HG03039 (cell line): Measurements from ENCODE around the gene CAMK1D.
"Not testable (repeated sequence)": the region's sequence is repeated elsewhere in the genome, so short reads cannot be mapped to it uniquely, and the experiment has no call there.

Experiments used
- ATAC-seq: cut with Tn5 transposase; IDR thresholded peaks from one replicate; pipeline ENCODE4 v1.9.1; 2021; ENCODE audit warnings: mild to moderate bottlenecking, moderate library complexity; ENCODE audit not compliant: unreplicated experiment

Gene CAMK1D

DNA sequence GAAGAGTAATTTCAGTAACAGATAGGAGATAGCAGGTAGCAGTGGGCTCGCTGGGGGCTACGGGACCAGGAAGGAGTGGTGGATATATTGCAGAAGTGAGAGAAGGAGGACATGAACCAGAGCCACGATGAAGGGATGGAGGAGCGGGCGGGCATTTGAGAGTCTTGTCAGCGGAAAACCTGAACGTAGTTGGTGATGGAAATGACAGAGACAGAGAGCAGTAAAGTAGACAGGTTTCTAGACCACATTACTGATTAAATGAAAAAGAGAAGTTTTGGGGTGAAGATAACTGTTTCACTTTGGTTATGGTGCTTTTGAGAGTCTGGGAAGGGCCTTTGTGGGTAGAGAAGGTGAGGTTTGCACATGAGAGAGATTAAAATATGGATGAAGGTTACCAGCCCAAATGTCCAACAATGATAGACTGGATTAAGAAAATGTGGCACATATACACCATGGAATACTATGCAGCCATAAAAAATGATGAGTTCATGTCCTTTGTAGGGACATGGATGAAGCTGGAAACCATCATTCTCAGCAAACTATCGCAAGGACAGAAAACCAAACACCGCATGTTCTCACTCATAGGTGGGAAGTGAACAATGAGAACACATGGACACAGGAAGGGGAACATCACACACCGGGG lies 196.9 kb downstream of the CAMK1D start:
- not testable (repeated sequence) for ATAC-seq

DNA sequence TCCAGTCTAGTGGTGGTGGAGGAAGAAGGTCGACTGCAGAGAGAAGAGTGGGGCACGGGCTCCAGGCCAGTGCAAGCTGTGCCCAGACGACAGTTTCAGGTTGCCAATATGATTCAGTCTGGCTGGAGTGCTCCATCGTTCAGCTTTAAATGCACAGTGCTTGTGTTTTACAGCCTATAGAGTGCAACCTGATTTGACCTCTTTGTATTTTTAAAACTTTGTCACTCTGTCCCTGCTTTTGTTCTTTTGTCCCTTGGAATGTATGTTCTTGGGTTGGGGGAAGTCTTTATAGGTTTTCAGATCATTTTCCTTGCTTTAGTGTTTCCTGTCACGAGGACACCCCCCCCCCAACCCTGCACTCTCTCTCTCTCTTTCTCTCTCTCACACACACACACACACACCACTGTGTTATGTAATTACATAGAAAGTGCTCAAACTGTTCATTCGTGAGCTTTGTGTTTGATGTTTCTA lies 198.0 kb downstream of the CAMK1D start:
- no peak for ATAC-seq

DNA sequence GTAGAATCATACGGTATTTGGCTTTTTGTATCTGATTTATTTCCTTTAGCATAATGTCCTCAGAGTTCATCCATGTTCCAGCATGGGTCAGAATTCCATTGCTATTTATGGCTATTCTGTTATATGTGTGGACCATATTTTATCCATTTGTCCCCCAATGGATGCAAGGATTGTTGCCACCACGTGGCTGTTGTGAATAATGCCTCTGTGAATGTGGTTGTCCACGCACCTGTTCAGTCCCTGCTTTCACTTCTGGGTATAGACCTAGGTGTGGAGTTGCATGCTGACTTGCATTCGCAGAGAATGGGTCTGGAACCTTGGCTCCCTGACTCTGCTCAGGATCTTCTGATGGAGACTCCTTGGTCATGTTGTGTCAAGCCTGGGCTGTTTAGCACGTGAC lies 199.9 kb downstream of the CAMK1D start:
- ATAC-seq, result no peak

DNA sequence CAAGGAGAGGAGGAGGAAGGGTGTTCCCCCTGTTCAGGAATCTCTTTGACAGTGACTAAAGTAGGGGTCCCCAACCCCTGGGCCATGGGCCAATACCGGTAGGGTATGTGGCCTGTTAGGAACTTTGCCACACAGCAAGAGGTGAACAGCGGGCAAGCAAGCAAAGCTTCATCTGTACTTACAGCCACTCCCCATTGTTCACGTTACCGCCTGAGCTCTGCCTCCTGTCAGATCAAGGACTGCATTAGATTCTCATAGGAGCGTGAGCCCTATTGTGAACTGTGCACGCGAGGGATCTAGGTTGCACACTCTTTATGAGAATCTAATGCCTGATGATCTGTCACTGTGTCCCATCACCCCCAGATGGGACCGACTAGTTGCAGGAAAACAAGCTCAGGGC lies 201.6 kb downstream of the CAMK1D start:
- ATAC-seq, result no peak

DNA sequence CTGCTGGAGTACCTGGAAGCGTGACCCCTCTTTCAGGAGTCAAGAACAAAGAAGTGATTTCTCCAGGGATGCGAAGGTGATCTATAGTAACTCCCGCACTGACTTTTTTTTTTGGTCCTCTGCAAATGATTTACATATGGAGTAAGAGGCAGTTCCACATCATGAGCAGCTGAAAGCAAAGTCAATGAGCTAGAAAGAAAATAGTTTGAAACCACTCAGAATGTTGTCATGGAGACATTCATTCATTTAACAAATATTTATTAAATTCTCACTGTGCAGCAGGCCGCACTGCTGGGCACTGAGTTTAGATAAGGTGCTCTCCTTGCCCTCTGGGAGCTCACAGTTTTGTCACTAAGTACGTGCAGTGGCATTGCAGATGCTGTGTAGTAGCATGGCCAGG lies 206.7 kb downstream of the CAMK1D start:
- no peak for ATAC-seq

DNA sequence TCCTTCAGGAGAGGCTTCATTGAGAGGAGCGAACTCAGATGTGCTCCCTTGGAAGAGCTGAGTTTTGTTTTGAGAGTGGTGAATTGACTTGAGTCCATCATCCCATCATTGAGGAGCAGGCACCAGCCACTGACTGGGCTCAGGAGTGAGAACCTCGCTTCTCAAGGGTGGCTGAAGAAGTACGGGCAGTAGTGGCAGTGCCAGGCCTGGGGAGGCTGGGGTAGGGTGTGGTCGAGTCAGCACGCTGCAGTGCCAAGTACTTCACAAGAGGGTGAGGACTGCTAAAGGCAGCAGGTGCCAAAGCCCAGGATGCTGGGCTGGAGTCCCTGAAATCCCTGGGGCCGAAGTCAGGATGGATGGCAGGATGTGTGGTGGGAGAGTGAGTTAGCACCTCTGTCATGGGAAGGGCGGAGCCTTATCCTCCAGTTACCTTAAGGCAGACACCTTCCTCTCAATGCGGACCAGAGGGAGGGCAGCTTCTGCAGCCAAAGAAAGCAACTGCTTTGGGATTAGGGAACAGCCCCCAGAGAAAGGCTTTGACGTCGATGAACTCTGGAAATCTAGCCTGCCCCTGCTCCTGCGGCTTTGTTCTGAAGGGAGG lies 210.3 kb downstream of the CAMK1D start:
- ATAC-seq, result no peak

DNA sequence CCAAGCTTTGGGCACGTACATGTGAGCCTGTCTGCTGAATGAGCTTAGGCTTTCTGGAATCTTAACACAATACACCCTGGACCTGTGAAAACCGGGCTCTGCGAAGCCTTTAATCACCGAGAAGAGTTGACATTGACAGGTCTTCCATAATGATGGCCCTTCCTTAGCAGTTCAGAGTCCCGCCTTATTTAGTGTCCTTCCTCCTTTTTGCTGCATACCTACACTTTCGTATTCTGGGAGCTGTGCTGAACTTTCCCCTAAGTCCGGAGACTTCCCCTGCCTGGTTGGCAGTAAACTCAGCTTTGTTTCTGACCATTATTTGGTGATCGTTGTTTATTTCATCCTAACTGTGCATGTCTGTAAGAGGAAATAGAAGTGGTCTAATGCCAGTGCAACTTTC lies 212.0 kb downstream of the CAMK1D start:
- ATAC-seq, result no peak

DNA sequence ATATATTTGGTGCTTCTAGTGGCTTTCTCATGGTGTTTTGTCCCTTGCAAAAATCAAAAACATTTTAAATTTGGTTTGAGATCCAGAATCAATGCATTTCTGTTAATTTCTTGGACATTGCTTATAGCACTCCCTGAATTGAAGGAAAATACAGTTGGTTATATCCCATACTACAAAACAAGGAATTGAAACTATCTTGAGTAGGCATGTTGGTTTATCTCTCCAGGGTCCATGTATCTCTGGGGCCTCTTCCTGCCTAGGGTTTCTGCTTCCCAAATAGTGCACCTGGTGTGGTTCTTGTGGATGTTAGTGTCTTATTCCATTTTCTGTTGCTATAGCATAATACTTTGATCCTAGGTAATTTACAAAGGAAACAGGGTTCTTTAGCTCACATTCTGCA lies 212.4 kb downstream of the CAMK1D start:
- no peak for ATAC-seq

DNA sequence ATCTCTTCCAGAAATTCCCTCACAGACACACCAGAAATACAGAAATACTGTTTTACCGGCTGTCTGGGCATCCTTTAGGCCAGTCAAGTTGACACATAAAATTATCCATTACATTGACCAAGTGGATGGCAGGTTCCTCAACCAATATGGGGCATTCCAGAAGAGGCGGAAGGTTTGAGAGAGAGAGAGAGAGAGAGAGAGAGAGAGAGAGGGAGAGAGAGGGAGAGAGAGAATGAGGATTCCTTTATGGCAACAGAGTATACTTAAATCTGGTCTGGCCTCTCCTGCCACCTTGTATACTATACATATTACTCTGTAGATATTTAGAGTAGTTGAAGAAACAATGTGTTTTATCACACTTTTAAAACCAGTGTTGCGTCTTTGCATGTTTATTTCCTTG lies 214.1 kb downstream of the CAMK1D start:
- no peak for ATAC-seq

DNA sequence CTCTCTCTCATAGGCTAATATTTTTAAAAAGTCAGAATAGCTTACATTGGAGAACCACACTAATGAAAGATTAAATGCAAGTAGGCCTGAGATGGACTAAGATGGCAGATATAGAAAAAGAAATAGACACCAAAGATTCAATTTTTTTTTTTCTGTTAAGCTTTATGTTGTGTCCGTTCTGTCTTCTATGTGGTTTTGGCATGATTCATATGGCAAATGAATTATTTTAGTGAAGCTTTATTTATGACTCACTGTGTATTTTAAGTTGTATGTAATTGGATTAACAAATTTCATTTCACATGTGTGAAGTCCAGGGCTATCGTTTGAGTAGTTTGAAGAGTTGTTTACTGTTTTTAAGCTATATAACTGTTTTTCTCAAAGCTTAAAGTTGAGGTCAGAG lies 214.8 kb downstream of the CAMK1D start:
- ATAC-seq, result no peak

DNA sequence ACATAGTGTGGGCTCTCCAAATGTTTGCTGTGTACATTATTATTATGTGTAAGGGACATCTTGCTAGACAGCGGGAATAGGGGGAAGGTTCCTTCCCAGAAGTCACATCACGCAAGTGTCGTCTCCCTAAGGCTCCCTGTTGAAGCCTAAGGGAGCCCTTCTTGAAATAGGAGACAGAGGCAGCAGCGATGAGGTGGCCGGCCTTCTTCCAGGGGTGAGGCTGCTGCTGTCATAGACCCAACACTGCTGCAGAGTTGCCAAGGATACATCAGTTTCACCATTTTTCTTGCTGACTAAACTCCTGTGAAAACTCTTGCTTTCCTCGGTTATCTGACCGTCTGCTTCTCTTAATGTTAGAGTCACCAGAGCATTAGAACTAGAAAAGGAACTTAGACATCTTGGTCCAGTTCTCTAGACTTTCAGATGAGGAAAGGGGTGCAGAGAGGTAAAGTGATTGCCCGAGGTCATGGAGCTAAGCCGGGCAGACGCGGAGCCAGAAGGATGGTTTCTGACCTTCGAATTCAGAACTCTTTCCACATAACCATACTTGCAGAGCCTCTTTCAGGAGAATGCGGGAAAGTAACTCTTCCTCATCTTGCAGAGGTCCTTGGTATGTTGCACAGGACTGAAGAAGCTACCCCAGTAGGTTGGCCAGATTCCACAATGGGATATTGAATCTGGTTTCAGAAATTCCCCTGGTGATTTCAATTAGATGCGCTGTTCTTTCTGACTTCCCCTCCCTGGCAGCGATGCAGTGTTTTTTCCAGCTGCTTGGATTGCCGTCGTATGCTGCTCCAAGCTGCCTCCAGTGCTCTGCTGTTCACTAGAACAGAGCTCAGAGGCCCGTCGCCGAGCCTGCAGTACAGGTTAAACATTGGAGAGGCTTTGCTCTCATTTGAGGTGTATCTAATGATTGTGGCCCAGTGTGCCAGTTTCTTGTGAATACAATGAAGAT lies 217.1 kb downstream of the CAMK1D start:
- ATAC-seq, result no peak

DNA sequence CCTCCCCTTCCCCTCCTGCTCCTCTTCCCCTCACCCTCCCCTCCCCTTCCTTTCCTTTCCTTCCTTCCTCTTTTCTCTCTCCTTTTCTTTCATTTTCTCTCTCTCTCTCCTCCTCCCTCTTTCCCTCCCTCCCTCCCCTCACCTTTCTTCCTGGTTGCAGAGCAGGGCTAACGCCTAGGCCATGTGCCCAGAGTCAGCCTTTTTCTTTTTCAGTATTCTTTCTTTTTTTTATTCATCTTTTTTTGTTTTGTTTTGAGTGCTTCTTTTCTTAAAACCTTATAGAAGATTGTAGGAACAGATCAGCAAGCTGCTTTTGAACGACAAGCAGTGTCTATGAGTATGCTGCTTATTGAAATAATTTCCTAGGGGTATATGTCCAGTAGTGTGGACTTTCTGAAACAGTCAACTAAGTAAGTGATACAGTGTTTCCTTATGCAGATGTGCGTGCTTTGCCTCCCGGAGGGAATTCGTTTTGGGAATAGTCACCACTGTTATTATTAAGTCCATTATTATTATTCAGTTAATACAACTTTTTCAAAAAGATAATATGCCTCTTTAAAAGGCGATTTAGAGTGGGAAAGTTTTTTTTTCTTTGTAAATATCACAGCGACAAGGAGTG lies 219.2 kb downstream of the CAMK1D start:
- no peak for ATAC-seq

DNA sequence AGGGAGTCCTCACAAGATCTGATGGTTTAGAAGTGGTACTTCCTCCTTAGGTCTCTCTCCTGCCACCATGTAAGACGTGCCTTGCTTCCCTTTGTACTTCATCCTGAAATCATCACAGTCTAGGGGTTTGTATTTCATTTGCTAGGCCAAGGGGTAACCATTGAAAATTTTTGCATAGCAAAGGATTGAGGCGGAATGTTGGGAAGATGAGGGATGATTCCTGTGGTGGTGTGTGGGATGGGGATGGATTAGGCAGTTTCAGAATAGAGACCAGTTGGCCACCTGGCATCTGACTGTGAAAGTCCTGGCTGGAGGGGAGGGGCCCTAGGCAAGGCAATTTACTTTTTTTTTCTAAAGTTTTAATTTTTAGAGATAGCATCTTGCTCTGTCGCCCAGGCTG lies 222.9 kb downstream of the CAMK1D start:
- no peak for ATAC-seq

DNA sequence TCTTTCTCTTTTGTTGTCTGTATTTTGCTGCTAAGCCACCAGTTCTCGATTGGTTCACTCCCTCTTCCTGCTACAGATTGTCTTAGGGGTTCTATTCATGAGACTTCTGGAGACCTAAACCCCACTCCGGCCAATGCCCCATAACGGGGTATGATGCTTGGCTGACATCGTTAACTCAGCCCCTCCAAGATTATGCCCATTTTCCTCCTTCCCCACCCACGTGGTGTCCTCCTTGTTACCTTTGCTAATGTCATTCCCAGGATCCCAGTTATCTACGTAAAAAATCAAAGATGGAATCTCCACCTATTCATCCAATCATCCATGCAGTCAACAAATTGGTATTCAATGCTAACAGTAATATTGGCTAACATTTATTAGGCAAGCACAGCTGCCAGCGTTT lies 228.3 kb downstream of the CAMK1D start:
- ATAC-seq, result no peak

DNA sequence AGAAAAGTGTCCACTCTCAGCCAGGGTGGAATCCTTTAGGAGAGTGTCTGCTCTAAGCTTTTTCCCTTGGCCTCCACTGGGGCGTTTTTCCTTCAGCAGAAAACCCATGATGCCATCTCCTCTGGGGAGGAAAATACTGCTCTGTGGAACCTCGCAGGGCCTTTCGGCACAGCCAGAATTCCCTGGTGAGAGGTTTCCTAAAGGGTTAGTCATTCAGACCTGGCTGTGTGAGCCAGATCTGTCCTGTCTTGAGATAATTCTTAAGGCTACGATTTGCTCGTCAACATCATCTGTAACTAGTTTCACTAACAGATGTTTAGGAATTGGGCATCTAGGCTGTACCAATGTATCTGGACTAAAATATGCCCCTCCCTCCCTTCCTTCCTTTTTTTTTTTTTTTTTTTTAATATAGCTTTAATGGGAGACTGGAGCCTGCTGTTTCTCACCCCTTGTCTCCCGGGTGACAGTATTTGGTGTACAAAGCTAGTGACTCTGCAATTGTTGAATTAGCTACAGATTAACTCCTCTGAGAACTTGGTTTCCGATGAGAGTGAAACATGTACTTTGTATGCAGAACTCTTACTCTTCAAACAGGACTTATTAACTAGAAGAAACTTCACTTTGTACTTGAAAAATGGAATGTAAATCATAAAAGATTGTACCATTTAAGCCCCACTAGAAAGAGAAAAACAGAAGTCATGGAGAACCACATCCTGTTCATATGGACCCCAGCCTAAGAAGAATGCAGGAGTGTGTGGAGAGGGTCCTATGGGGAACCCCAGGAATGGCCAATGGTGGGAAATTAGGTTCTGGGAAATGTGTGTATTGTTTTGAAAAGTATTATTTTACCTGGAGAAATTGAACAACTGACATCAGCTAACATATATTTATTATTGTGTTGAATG lies 230.9 kb downstream of the CAMK1D start:
- ATAC-seq, result no peak

DNA sequence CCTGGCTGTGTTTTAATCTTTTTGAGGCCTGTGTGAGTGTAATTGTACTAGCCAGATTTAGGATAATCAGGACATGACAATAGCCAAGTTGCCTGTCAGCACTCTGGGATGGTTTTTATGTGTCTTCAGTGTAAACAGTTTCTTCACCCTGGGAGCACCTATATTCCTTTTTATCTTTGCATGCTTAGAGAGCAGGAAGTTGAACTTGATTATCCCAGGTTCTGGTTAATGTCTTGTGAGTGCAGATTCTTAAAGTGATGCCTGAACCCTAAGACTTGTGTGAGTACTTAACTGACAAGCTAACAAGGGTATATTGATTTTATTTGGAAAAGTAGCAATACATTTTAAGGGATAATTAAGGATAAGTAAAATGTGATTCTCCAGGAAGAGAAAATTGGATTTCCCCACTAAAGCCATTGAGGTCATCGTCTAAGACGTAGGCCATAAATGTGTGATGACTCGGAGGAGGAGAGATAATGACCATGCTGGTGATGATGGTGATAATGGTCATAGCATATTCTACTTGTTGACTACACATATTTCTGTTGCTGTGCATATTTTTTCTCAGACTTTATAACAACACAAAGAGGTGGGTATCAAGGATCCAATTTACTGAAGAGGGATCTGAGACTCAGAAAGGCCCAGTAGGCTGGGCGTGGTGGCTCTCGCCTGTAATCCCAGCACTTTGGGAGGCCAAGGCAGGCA lies 234.7 kb downstream of the CAMK1D start:
- no peak for ATAC-seq

DNA sequence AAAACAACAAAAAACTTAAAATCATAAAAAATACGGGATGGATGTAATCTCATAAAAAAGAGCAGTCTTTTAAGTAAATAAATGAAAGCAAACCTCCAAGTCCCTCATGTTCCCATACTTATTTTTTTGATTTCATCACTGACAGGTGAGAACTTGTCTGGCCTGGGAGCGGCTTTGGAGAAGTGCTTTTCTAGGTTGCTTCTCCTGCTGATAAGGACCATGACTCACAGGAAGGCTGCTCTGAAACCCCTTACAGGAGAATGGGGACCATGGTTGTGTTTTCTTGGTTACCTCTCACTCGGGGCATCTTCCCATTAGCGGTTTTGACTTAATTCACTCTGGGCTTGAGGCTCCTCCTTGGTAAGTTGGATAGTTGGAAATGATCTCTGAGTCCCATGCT lies 237.4 kb downstream of the CAMK1D start:
- no peak for ATAC-seq

DNA sequence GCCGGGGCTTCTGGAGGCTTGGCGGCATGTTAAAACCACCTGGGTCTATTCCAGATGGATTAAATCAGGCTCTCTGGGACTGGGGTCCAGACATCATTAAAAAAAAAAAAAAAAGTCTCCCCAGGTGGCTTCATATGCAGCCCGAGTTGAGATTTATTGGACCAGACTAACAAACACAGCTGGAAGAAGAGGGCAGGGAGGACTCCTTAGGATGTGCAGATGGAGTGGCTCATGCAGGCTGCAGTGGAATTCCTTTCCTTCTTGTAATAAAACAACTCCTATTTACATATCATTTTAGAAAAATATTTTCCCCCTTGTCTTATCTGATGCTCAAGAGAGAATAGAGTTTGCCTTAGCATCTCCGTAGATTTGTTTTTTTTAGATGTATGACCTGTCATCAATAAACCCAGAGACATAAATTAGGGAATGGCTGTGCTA lies 238.1 kb downstream of the CAMK1D start:
- ATAC-seq, result no peak

DNA sequence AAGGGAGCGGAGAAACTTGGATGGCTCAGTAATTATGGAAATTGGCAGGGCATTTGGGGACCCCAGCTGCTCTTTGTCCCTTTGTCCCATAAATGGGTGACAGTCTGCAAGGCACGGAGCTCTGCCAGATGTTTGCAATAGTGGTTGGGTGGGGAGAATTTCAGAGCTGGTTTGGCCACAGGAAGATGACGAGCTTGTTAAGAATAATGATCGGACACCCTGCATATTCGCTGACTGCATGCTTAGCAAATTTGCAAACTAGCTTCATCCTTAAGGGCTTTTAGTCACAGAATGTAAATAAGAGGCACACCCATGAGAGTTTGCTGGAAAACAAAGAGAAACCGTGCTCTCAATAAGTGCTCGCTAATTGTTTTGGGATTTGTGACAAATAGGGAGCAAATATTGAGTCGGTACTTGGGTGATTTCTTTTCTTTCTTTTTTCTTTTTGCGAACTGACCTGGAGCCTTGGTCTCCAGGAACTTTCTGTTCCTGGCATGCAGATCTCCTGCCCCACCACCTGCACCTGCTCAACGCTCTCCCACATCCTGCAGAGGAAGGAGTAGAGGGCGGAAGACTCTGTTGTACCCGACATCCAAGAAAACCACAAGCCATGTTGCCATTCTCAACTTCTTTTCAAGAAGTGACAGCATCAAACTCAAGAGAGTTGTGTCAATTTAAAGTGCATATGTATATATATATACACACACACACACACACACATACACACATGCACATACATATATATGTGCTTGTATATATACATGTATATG lies 238.9 kb downstream of the CAMK1D start:
- ATAC-seq, result no peak
